KMS-11 (cell line): ENCODE measurements around the gene DUOX1.

Experiments
- H2AFZ ChIP-seq: fragments of 200-600 bp; sonication (generic); 2 replicates; pipeline ENCODE4 v1.6.1; 2016; ENCODE audit warnings: antibody characterized with exemption, mixed run types, low read depth
- H3K27ac ChIP-seq: fragments of 200-600 bp; sonication (generic); 2 replicates; pipeline ENCODE4 v1.6.1; 2016; ENCODE audit warnings: mild to moderate bottlenecking, mixed run types
- H3K27me3 ChIP-seq: fragments of 200-600 bp; sonication (generic); 2 replicates; pipeline ENCODE4 v1.6.1; 2017; ENCODE audit warnings: mild to moderate bottlenecking, low read depth, mixed run types, moderate library complexity; ENCODE audit not compliant: insufficient read depth
- H3K36me3 ChIP-seq: fragments of 200-600 bp; sonication (generic); 2 replicates; pipeline ENCODE4 v1.6.1; 2017; ENCODE audit warnings: mild to moderate bottlenecking, mixed run types; ENCODE audit not compliant: insufficient read depth
- H3K4me1 ChIP-seq: fragments of 200-600 bp; sonication (generic); 2 replicates; pipeline ENCODE4 v1.6.1; 2016; ENCODE audit warnings: mild to moderate bottlenecking, low read depth, mixed run types; ENCODE audit not compliant: poor library complexity, severe bottlenecking
- H3K4me2 ChIP-seq: fragments of 200-600 bp; sonication (generic); 2 replicates; pipeline ENCODE4 v1.7.0; 2016; ENCODE audit warnings: mild to moderate bottlenecking, mixed run types
- H3K4me3 ChIP-seq: fragments of 200-600 bp; sonication (generic); IDR thresholded peaks from 2 replicates; pipeline ENCODE4 v1.6.1; 2017; ENCODE audit warnings: low read depth, low read length, mixed read lengths; ENCODE audit not compliant: insufficient read depth
- H3K79me2 ChIP-seq: fragments of 200-600 bp; sonication (generic); 2 replicates; pipeline ENCODE4 v1.6.1; 2016; ENCODE audit warnings: low read depth, mixed run types; ENCODE audit not compliant: insufficient read depth
- H3K9ac ChIP-seq: fragments of 200-600 bp; sonication (generic); 2 replicates; pipeline ENCODE4 v1.6.1; 2016; ENCODE audit warnings: mild to moderate bottlenecking, mixed run types
- H4K20me1 ChIP-seq: fragments of 200-600 bp; sonication (generic); 2 replicates; pipeline ENCODE4 v1.6.1; 2016; ENCODE audit warnings: mild to moderate bottlenecking, mixed run types; ENCODE audit not compliant: insufficient read depth
- TF ChIP-seq, protein P1 (sequence below): fragments of 200-600 bp; sonication (generic); conservative IDR thresholded peaks from 2 replicates; pipeline ENCODE4 v1.6.1; 2017; ENCODE audit warnings: low read depth, mild to moderate bottlenecking, antibody characterized with exemption, low read length, moderate library complexity, mixed read lengths

Gene DUOX1

DNA sequence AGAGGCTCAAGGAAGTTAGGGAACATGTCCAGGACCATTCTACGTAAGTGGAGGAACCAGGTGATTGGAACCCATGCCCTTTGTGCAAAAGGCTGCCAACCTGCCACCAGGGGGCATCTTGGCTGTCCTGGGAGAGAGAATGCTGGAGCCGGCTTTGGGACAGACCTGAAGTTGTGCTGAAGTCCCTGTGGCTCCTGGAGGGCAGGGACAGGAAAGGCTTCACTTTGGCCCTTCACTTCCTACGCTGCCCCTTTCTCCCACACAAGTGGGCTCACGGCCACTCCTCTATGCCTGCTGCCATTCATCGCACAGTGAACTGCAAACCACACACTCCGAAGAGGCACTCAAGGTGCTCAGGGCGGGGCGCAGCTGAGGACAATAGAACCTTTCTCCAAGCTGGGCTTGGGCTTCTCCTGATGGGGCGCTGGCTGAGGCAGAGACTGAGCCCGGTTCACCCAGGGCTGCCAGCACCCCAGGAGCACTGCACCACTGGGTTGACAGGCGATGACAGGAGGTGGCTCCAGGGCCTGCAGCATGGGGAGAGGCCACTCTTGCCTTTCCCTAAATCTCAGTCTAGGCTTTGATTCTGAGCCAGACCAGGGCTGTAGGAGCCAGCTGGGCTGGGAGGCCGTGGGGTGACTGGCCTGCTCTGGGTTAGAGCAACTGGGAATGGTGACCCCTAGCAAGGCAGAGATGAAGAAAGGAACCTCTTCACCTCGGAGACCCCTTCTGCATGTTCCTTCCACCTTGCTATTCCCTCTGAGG is 49.6 kb downstream of the DUOX1 start:
- Histone ChIP-seq H3K79me2 (no peaks in the 10 kb centered on the region), H2AFZ (no peak overlapping the region), H3K27me3 (no peaks in the 10 kb centered on the region), H3K36me3 (no peaks in the 10 kb centered on the region), H3K4me2 (no peak overlapping the region), H4K20me1 (no peaks in the 10 kb centered on the region), H3K4me1 (peaks cover 12% of the 10 kb centered on the region), H3K4me3 (no peak overlapping the region), H3K27ac (no peak overlapping the region), H3K9ac (no peak overlapping the region)
- TF ChIP-seq, protein P1, sequence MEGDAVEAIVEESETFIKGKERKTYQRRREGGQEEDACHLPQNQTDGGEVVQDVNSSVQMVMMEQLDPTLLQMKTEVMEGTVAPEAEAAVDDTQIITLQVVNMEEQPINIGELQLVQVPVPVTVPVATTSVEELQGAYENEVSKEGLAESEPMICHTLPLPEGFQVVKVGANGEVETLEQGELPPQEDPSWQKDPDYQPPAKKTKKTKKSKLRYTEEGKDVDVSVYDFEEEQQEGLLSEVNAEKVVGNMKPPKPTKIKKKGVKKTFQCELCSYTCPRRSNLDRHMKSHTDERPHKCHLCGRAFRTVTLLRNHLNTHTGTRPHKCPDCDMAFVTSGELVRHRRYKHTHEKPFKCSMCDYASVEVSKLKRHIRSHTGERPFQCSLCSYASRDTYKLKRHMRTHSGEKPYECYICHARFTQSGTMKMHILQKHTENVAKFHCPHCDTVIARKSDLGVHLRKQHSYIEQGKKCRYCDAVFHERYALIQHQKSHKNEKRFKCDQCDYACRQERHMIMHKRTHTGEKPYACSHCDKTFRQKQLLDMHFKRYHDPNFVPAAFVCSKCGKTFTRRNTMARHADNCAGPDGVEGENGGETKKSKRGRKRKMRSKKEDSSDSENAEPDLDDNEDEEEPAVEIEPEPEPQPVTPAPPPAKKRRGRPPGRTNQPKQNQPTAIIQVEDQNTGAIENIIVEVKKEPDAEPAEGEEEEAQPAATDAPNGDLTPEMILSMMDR, result peak; percentile 54

DNA sequence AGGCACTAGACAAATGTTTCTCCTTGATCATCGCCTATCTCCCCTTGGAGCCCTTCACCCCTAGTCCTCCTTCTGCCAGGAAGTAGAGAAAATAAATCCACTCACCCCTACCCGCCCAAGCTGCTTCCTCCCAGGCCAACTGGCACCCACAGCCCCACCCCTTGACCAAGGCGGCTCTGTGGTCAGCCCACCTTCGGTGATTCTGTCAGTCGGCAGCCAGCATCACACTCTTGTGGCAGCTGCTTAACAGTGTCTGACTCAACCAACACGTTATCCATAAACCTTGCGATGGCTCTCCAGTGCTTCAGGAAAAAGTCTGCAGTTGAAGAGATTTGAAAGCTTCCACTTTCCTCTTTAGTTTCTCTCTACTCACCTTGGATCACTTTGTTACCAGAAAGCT is 50.4 kb downstream of the DUOX1 start:
- no peak overlapping the region for H3K4me2 ChIP-seq
- no peaks in the 10 kb centered on the region for H3K36me3 ChIP-seq
- H2AFZ ChIP-seq, result no peak overlapping the region
- no peaks in the 10 kb centered on the region for H4K20me1 ChIP-seq
- no peaks in the 10 kb centered on the region for H3K79me2 ChIP-seq
- TF ChIP-seq, protein P1, result no peak
- H3K27ac ChIP-seq, result no peak overlapping the region
- peaks cover 12% of the 10 kb centered on the region for H3K4me1 ChIP-seq
- H3K9ac ChIP-seq, result no peak overlapping the region
- H3K4me3 ChIP-seq, result no peak overlapping the region
- H3K27me3 ChIP-seq, result no peaks in the 10 kb centered on the region

DNA sequence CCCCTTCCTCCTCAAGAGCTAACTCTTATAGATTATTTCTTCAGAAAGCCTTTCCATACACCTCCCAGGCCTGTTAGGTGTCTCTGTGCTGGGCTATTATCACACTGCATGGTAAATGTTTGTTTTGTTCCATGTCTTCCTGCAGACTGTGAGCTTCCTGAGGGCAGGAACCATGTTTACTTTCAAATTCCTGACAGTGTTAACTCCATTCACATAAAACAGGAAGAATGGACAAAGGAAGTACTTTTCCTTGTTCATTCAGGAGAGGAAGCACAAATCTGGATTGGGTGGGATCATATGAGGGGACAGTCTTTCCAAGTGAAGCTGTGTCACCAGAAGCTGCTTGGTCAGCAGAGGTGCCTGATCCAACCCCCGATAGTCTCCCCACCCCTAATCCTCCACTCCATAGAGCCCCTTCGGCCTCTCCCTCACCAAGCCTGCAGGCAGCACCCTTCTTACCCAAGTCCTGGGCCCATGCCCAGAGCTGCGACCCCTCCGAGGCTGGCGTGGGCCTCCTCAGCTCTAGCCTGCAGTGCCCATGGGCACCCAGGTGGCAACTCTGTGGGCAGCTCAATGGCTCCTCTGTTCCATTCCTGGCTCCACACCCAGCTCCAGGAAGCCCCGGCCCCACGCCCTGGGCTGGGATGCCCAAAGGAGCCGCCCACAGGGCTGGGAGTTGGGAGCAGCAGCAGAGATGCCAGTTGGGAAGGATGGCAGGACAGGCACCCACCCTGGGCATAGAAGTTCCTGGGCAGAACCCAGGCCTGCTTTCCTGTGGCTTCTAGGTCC is 51.0 kb downstream of the DUOX1 start:
- no peak overlapping the region for H3K4me3 ChIP-seq
- H2AFZ ChIP-seq, result no peak overlapping the region
- TF ChIP-seq, protein P1, result no peak
- H3K79me2 ChIP-seq, result no peaks in the 10 kb centered on the region
- H3K9ac ChIP-seq, result no peak overlapping the region
- H4K20me1 ChIP-seq, result no peaks in the 10 kb centered on the region
- no peaks in the 10 kb centered on the region for H3K27me3 ChIP-seq
- H3K4me2 ChIP-seq, result no peak overlapping the region
- no peaks in the 10 kb centered on the region for H3K36me3 ChIP-seq
- no peak overlapping the region for H3K27ac ChIP-seq
- peaks cover 12% of the 10 kb centered on the region for H3K4me1 ChIP-seq

DNA sequence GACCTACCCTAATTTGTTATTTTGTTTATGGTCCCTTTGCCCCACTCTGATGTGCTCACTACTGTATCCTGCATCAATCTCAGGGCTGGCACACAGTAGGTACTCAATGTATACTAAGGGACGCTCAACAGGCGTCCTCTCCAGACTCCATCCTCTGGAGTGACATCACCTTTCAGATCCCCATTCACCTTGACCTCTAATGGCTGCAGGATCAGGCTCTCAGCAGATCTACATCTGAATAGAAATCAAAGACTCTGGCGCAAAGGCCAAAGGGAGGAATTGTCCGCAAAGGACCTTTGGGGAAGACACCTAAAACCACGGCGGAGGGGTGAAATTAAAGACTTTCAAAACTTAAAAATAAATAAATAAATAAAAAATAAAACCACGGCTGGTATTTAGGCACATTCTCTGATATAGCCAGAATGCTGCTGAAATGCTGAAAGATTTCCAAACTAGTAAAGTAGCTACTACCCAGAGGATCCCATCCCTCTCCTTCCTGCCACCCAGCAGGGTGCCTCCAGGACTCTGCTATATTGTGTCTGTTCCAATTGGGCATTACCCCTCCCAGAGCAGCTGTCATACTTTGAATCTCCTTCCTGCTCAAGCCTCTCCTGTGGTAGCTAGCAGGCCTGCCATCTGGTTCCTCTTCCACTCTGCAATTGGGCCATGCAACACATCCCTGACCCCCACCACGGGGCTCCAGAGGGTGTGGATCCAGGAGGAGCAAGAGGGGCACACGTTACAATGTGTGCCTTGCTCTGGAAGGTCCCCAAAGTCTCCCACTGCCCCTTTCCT is 51.9 kb downstream of the DUOX1 start:
- H3K4me3 ChIP-seq, result no peak overlapping the region
- no peaks in the 10 kb centered on the region for H4K20me1 ChIP-seq
- TF ChIP-seq, protein P1, result no peak
- H3K79me2 ChIP-seq, result no peaks in the 10 kb centered on the region
- no peaks in the 10 kb centered on the region for H3K36me3 ChIP-seq
- no peak overlapping the region for H3K9ac ChIP-seq
- no peak overlapping the region for H3K4me2 ChIP-seq
- peaks cover 12% of the 10 kb centered on the region for H3K4me1 ChIP-seq
- no peaks in the 10 kb centered on the region for H3K27me3 ChIP-seq
- no peak overlapping the region for H2AFZ ChIP-seq
- no peak overlapping the region for H3K27ac ChIP-seq
